Fibroblast of skin of right quadriceps (primary cell): ENCODE data around the gene NQO2.
"Not testable (repeated sequence)": the region's sequence is repeated elsewhere in the genome, so short reads cannot be mapped to it uniquely, and the experiment has no call there.

ENCODE experiments used
- DNase-seq: peaks from one replicate; pipeline ENCODE4 v3.0.0-alpha.2; 2013

NQO2 gene

GRCh38 chr6:3041606-3042005 is 41.9 kb downstream of the NQO2 start:
- no peak for DNase-seq

GRCh38 chr6:3045369-3045768 is 45.7 kb downstream of the NQO2 start:
- DNase-seq, result no peak

GRCh38 chr6:3045777-3046176 is 46.1 kb downstream of the NQO2 start:
- no peak for DNase-seq

- no peak for DNase-seq
Observed at GRCh38 chr6:3046295-3046694, 46.6 kb downstream of the NQO2 start.

GRCh38 chr6:3048009-3048408 is 48.3 kb downstream of the NQO2 start:
- not testable (repeated sequence) for DNase-seq

GRCh38 chr6:3052481-3053230 is 53.0 kb downstream of the NQO2 start:
- no peak for DNase-seq

- DNase-seq, result no peak
Observed at GRCh38 chr6:3053231-3053508, 53.5 kb downstream of the NQO2 start.

GRCh38 chr6:3054229-3055157 is 54.8 kb downstream of the NQO2 start:
- peak; percentile 57 for DNase-seq

- not testable (repeated sequence) for DNase-seq
Observed at GRCh38 chr6:3055158-3055499, 55.4 kb downstream of the NQO2 start.

GRCh38 chr6:3057063-3057770 is 57.5 kb downstream of the NQO2 start:
- peak; percentile 41 for DNase-seq

GRCh38 chr6:3058957-3059356 is 59.3 kb downstream of the NQO2 start:
- no peak for DNase-seq

GRCh38 chr6:3060092-3060491 is 60.4 kb downstream of the NQO2 start:
- not testable (repeated sequence) for DNase-seq

- DNase-seq, result peak; percentile 97
Observed at GRCh38 chr6:3061501-3061941, 61.8 kb downstream of the NQO2 start.

- not testable (repeated sequence) for DNase-seq
Observed at GRCh38 chr6:3063340-3063732, 63.6 kb downstream of the NQO2 start.

- peak; percentile 89 for DNase-seq
Observed at GRCh38 chr6:3063733-3064700, 64.3 kb downstream of the NQO2 start.

GRCh38 chr6:3068329-3069214 is 68.9 kb downstream of the NQO2 start, which contains the start of gene RIPK1:
Gene RIPK1, plus strand, starts transcription at chr6:3068494. Its CDS starts 8,330 bp downstream, at chr6:3076824.
- peak; percentile 87 for DNase-seq
